Neural progenitor cell (in vitro differentiated cells): ENCODE results near the gene FAM53A. TPM values are rescaled to one million over a fixed set of nuclear protein-coding genes. Genes with fewer than 3 reads are reported as not detected.

Experiments used
- DNase-seq: peaks from one replicate; pipeline ENCODE4 v3.0.0-alpha.2; 2016; ENCODE audit warnings: low spot score
- H2AFZ ChIP-seq: fragments of 200-600 bp; sonication (generic); replicated peaks from 2 replicates; pipeline ENCODE4 v1.6.1; 2016; ENCODE audit warnings: antibody characterized with exemption
- H3F3A ChIP-seq: fragments of 200-600 bp; sonication (generic); 2 replicates; pipeline ENCODE4 v1.6.1; 2016; ENCODE audit warnings: antibody characterized with exemption, low read depth
- H3K27ac ChIP-seq: fragments of 200-600 bp; sonication (generic); 2 replicates; pipeline ENCODE4 v1.5.1; 2016; ENCODE audit warnings: mild to moderate bottlenecking
- H3K27me3 ChIP-seq: fragments of 200-600 bp; sonication (generic); 2 replicates; pipeline ENCODE4 v1.6.1; 2016; ENCODE audit warnings: mild to moderate bottlenecking, moderate library complexity
- H3K36me3 ChIP-seq: fragments of 200-600 bp; sonication (generic); 2 replicates; pipeline ENCODE4 v1.5.1; 2016
- H3K4me1 ChIP-seq: fragments of 200-600 bp; sonication (generic); 2 replicates; pipeline ENCODE4 v1.6.1; 2016; ENCODE audit warnings: mixed run types
- H3K4me2 ChIP-seq: fragments of 200-600 bp; sonication (generic); 2 replicates; pipeline ENCODE4 v1.6.1; 2016
- H3K4me3 ChIP-seq: fragments of 200-600 bp; sonication (generic); 2 replicates; pipeline ENCODE4 v1.5.1; 2016
- H3K79me2 ChIP-seq: fragments of 200-600 bp; sonication (generic); 2 replicates; pipeline ENCODE4 v1.6.1; 2016; ENCODE audit warnings: low read depth
- H3K9ac ChIP-seq: fragments of 200-600 bp; sonication (generic); 2 replicates; pipeline ENCODE4 v1.6.1; 2016
- H3K9me3 ChIP-seq: fragments of 200-600 bp; sonication (generic); 2 replicates; pipeline ENCODE4 v1.5.1; 2016; ENCODE audit warnings: low read depth
- H4K20me1 ChIP-seq: fragments of 200-600 bp; sonication (generic); 2 replicates; pipeline ENCODE4 v1.6.1; 2016; ENCODE audit warnings: low read depth
- H3K27ac Mint-ChIP-seq: 3 replicates; pipeline ENCODE4 v1.8.0; 2021; ENCODE audit warnings: mixed read lengths
- H3K27me3 Mint-ChIP-seq: 2 replicates; pipeline ENCODE4 v1.8.0; 2022; ENCODE audit warnings: low read depth, mild to moderate bottlenecking, inconsistent platforms, moderate library complexity, mixed read lengths; ENCODE audit not compliant: insufficient read depth
- H3K36me3 Mint-ChIP-seq: 3 replicates; pipeline ENCODE4 v1.8.0; 2021; ENCODE audit warnings: mixed read lengths
- H3K4me1 Mint-ChIP-seq: 3 replicates; pipeline ENCODE4 v1.8.0; 2021; ENCODE audit warnings: mixed read lengths
- H3K4me3 Mint-ChIP-seq: 3 replicates; pipeline ENCODE4 v1.8.0; 2021; ENCODE audit warnings: mild to moderate bottlenecking, moderate library complexity, mixed read lengths
- H3K9me3 Mint-ChIP-seq: 3 replicates; pipeline ENCODE4 v1.8.0; 2020; ENCODE audit warnings: mixed read lengths
- CTCF ChIP-seq: fragments of 200-600 bp; sonication (generic); IDR thresholded peaks from 2 replicates; pipeline ENCODE4 v1.5.1; 2017; ENCODE audit warnings: antibody characterized with exemption, mild to moderate bottlenecking
- EZH2 ChIP-seq: fragments of 200-600 bp; sonication (generic); IDR thresholded peaks from 2 replicates; pipeline ENCODE4 v1.6.1; 2017; ENCODE audit warnings: antibody characterized with exemption, mild to moderate bottlenecking, moderate library complexity
- EZH2phosphoT487 ChIP-seq: fragments of 200-600 bp; sonication (generic); IDR thresholded peaks from 2 replicates; pipeline ENCODE4 v1.6.1; 2017; ENCODE audit warnings: antibody characterized with exemption
- total RNA-seq: library from RNA; depleted of rRNA; stranded (reverse); fragments of >200 nt; gene quantifications from 2 replicates; pipeline ENCODE4 v1.2.3, GENCODE V29; 2015; ENCODE audit warnings: low replicate concordance

Gene FAM53A
- total RNA-seq, 1 donor from 2014 or later = 3.2 TPM

- Histone ChIP-seq H3K27me3 (no peaks in the 10 kb centered on the region), H3K4me1 (no peaks in the 10 kb centered on the region), H3K4me2 (no peak overlapping the region), H3K9me3 (no peaks in the 10 kb centered on the region), H3K27ac (no peak overlapping the region), H3K79me2 (no peaks in the 10 kb centered on the region), H3F3A (no peaks in the 10 kb centered on the region), H4K20me1 (no peaks in the 10 kb centered on the region), H2AFZ (no peak overlapping the region), H3K9ac (no peak overlapping the region), H3K36me3 (no peaks in the 10 kb centered on the region), H3K4me3 (no peak overlapping the region)
- TF ChIP-seq EZH2phosphoT487 (no peak), EZH2 (no peak), CTCF (no peak)
- Mint-ChIP-seq H3K36me3 (no peaks in the 10 kb centered on the region), H3K27me3 (peaks cover 8% of the 10 kb centered on the region), H3K27ac (peak overlapping the region; percentile 63), H3K9me3 (no peaks in the 10 kb centered on the region), H3K4me3 (no peak overlapping the region), H3K4me1 (peaks cover 14% of the 10 kb centered on the region)
- DNase-seq = no peak
These were observed 71.6 kb downstream of the FAM53A start for GRCh38 chr4:1612278-1613098.

- H3K4me3 ChIP-seq = no peak overlapping the region
- DNase-seq = no peak
- no peaks in the 10 kb centered on the region for H3K36me3 ChIP-seq
- H4K20me1 ChIP-seq = no peaks in the 10 kb centered on the region
- no peaks in the 10 kb centered on the region for H3K79me2 ChIP-seq
- Mint-ChIP-seq H3K4me3 (no peak overlapping the region), H3K36me3 (no peaks in the 10 kb centered on the region), H3K27ac (no peak overlapping the region), H3K9me3 (no peaks in the 10 kb centered on the region), H3K4me1 (peaks cover 17% of the 10 kb centered on the region), H3K27me3 (peaks cover 8% of the 10 kb centered on the region)
- H2AFZ ChIP-seq = no peak overlapping the region
- H3K4me1 ChIP-seq = no peaks in the 10 kb centered on the region
- no peak overlapping the region for H3K27ac ChIP-seq
- no peak for TF ChIP-seq CTCF
- TF ChIP-seq EZH2phosphoT487 = no peak
- TF ChIP-seq EZH2 = no peak
- no peaks in the 10 kb centered on the region for H3F3A ChIP-seq
- no peak overlapping the region for H3K4me2 ChIP-seq
- H3K9me3 ChIP-seq = no peaks in the 10 kb centered on the region
- no peaks in the 10 kb centered on the region for H3K27me3 ChIP-seq
- no peak overlapping the region for H3K9ac ChIP-seq
These were observed 72.6 kb downstream of the FAM53A start for GRCh38 chr4:1611501-1611870.

GRCh38 chr4:1610791-1611500, 73.2 kb downstream of the FAM53A start:
- Mint-ChIP-seq H3K9me3 (no peaks in the 10 kb centered on the region), H3K36me3 (no peaks in the 10 kb centered on the region), H3K27me3 (peaks cover 8% of the 10 kb centered on the region), H3K27ac (no peak overlapping the region), H3K4me3 (no peak overlapping the region), H3K4me1 (peaks cover 17% of the 10 kb centered on the region)
- Histone ChIP-seq H3K27ac (no peak overlapping the region), H3K27me3 (no peaks in the 10 kb centered on the region), H3K36me3 (no peaks in the 10 kb centered on the region), H3K4me2 (no peak overlapping the region), H3F3A (no peaks in the 10 kb centered on the region), H4K20me1 (no peaks in the 10 kb centered on the region), H2AFZ (no peak overlapping the region), H3K9ac (no peak overlapping the region), H3K79me2 (no peaks in the 10 kb centered on the region), H3K9me3 (no peaks in the 10 kb centered on the region), H3K4me3 (no peak overlapping the region), H3K4me1 (no peaks in the 10 kb centered on the region)
- DNase-seq = no peak
- TF ChIP-seq CTCF = no peak
- TF ChIP-seq EZH2 = no peak
- TF ChIP-seq EZH2phosphoT487 = no peak
